ENCODE data around the gene MTHFD1L.

GRCh38 chr6:150940941-150941340, 75.4 kb downstream of the MTHFD1L start:
- TF ChIP-seq POLR2AphosphoS5 (IDR thresholded peaks at IDR 0.05) (no peak), CTCF (IDR thresholded peaks at IDR 0.05) (no peak), POLR2A (IDR thresholded peaks at IDR 0.05) (no peak)
